Loucy (cell line): ENCODE data around the gene LRRC45.

ENCODE experiments used
- CTCF ChIP-seq: fragments of 200-600 bp; sonication (generic); conservative IDR thresholded peaks from 2 replicates; pipeline ENCODE4 v1.5.1; 2014; ENCODE audit warnings: mild to moderate bottlenecking, antibody characterized with exemption, low read length
- EZH2phosphoT487 ChIP-seq: fragments of 200-600 bp; IDR thresholded peaks from 2 replicates; pipeline ENCODE4 v1.6.1; 2018; ENCODE audit warnings: antibody characterized with exemption, mild to moderate bottlenecking, moderate library complexity, borderline replicate concordance

- TF ChIP-seq CTCF: no peak
- TF ChIP-seq EZH2phosphoT487: no peak
Measured at GRCh38 chr17:81996757-81997441, 26.2 kb upstream of the LRRC45 start.
